K562 (cell line): ENCODE results near the gene VSIG10. TPM values are rescaled to one million over a fixed set of nuclear protein-coding genes. Genes with fewer than 3 reads are reported as not detected.

Experiments used
- ATAC-seq: fragments of 200-7000 bp; cut with Tn5 transposase; 3 replicates; pipeline ENCODE4 v1.9.1; 2020; ENCODE audit warnings: moderate library complexity
- BruUV-seq: library from RNA; stranded (reverse); fragments of 400-500 nt; replicated peaks from 2 replicates; lab custom pipeline; 2021; lab: Mats Ljungman, UMichigan
- CTCF ChIA-PET: fragments of 300-600 bp; formaldehyde crosslinking; extraction: SDS; loops from one replicate; lab custom pipeline; 2021; ENCODE audit warnings: low intra/inter-chr PET ratio; lab: Yijun Ruan, JAX
- POLR2A ChIA-PET: fragments of 300-600, 350-650 bp; sonication (Branson Sonifier 250); formaldehyde crosslinking; extraction: SDS; loops from one replicate; lab custom pipeline; 2021; ENCODE audit warnings: antibody characterized with exemption, inconsistent platforms; lab: Yijun Ruan, JAX
- DNase-seq, 4 experiments: peaks; one replicate each; pipeline versions ENCODE4 v3.0.0 to v3.0.0-alpha.2; 2011 to 2018; ENCODE audit warnings: low spot score in 3 of 4, mixed read lengths in 3 of 4; ENCODE audit errors: extremely low read depth in 1 of 4
- FAIRE-seq: peaks from 2 replicates; lab custom pipeline; 2011; peaks lifted over from hg19 to GRCh38; lab: Jason Lieb, UNC
- H2AFZ ChIP-seq: 2 replicates; pipeline ENCODE4 v1.6.0; 2011; ENCODE audit warnings: low read depth, low read length, control low read depth, inconsistent platforms
- H3K27ac ChIP-seq: fragments of 200-600 bp; 3 replicates; pipeline ENCODE4 v1.8.0; 2011; ENCODE audit warnings: low read depth, mild to moderate bottlenecking, control low read depth, inconsistent platforms, low read length, moderate library complexity, mixed read lengths; ENCODE audit errors: extremely low read depth
- H3K27me3 ChIP-seq, 2 experiments: fragments of 300-600 bp in 1 of 2; 2 replicates in 1 of 2; 3 replicates in 1 of 2; pipeline versions ENCODE4 v1.6.0 to v1.8.0; 2011; ENCODE audit warnings: inconsistent platforms in 2 of 2, low read length in 2 of 2, mild to moderate bottlenecking in 1 of 2, mixed read lengths in 1 of 2, moderate library complexity in 1 of 2; ENCODE audit not compliant: control insufficient read depth in 2 of 2, insufficient read depth in 2 of 2
- H3K36me3 ChIP-seq: fragments of 300-600 bp; 3 replicates; pipeline ENCODE4 v1.8.0; 2011; ENCODE audit warnings: mild to moderate bottlenecking, low read length, inconsistent platforms; ENCODE audit not compliant: control insufficient read depth, insufficient read depth
- H3K4me1 ChIP-seq, 2 experiments: fragments of 200-600 bp in 1 of 2; replicated peaks in 1 of 2; 2 replicates in 1 of 2; 3 replicates in 1 of 2; pipeline versions ENCODE4 v1.5.1 to v1.8.0; 2011; ENCODE audit warnings: inconsistent platforms in 2 of 2, low read length in 2 of 2, mild to moderate bottlenecking in 1 of 2, mixed read lengths in 1 of 2, moderate library complexity in 1 of 2; ENCODE audit not compliant: control insufficient read depth in 2 of 2, insufficient read depth in 2 of 2
- H3K4me2 ChIP-seq: 2 replicates; pipeline ENCODE4 v1.6.1; 2011; ENCODE audit warnings: low read length, control low read depth, inconsistent platforms, mixed read lengths; ENCODE audit not compliant: insufficient read depth
- H3K4me3 ChIP-seq: fragments of 200-600 bp; sonication (generic), shearing (Covaris generic); 2 replicates; pipeline ENCODE4 v1.5.1; 2016; ENCODE audit warnings: control low read depth, inconsistent platforms
- H3K79me2 ChIP-seq: fragments of 200-600 bp; 3 replicates; pipeline ENCODE4 v1.8.0; 2011; ENCODE audit warnings: low read length, inconsistent platforms; ENCODE audit not compliant: control insufficient read depth, insufficient read depth
- H3K9ac ChIP-seq, 2 experiments: 2 replicates each; pipeline versions ENCODE4 v1.6.0 to v1.6.1; 2011; ENCODE audit warnings: low read depth in 2 of 2, low read length in 2 of 2, control low read depth in 1 of 2, inconsistent platforms in 1 of 2, mild to moderate bottlenecking in 1 of 2, mixed read lengths in 1 of 2; ENCODE audit not compliant: insufficient read depth in 1 of 2
- H3K9me1 ChIP-seq: one replicate; pipeline ENCODE4 v1.6.0; 2011; ENCODE audit warnings: inconsistent platforms, mild to moderate bottlenecking, low read length, moderate library complexity; ENCODE audit not compliant: control insufficient read depth, insufficient read depth
- H3K9me3 ChIP-seq: replicated peaks from 2 replicates; pipeline ENCODE4 v1.5.1; 2011; ENCODE audit warnings: low read depth, low read length, inconsistent platforms; ENCODE audit not compliant: control insufficient read depth, insufficient read depth
- H4K20me1 ChIP-seq: replicated peaks from 2 replicates; pipeline ENCODE4 v1.6.1; 2011; ENCODE audit warnings: low read length, inconsistent platforms, mixed read lengths; ENCODE audit not compliant: control insufficient read depth, insufficient read depth
- CTCFL ChIP-seq: IDR thresholded peaks from 2 replicates; pipeline ENCODE4 v1.6.1; 2011; ENCODE audit warnings: borderline replicate concordance, low read depth, mild to moderate bottlenecking, moderate library complexity, low read length; ENCODE audit not compliant: insufficient read depth, poor library complexity, severe bottlenecking
- POLR2A ChIP-seq: fragments of 450-650 bp; conservative IDR thresholded peaks from 2 replicates; pipeline ENCODE4 v1.6.1; 2016
- POLR2AphosphoS2 ChIP-seq: IDR thresholded peaks from 2 replicates; pipeline ENCODE4 v1.6.1; 2012; ENCODE audit warnings: low read length, improper control_type of control experiment
- REST ChIP-seq, 2 experiments: fragments of 450-650 bp; formaldehyde crosslinking in 1 of 2; IDR thresholded peaks; 2 replicates each; pipeline versions ENCODE4 v1.4.0 to v1.6.1; 2014 to 2020; ENCODE audit warnings: mild to moderate bottlenecking in 2 of 2, borderline replicate concordance in 1 of 2, low read depth in 1 of 2
- TEAD1 ChIP-seq, 2 experiments: fragments of 450-650 bp in 1 of 2; sonication (generic) in 1 of 2; formaldehyde crosslinking; IDR thresholded peaks; 2 replicates each; pipeline versions ENCODE4 v1.4.0 to v1.8.0; 2020 to 2022; ENCODE audit warnings: mild to moderate bottlenecking in 2 of 2, missing genetic modification reagents in 1 of 2
- TEAD2 ChIP-seq: fragments of 450-650 bp; IDR thresholded peaks from 2 replicates; pipeline ENCODE4 v1.6.1; 2016; ENCODE audit warnings: missing genetic modification characterization, control low read depth, missing compliant biosample characterization
- WGBS: fragments of 100-300 bp; shearing (Covaris generic); methylation state at CpG from one replicate; pipeline ENCODE4 v1.1.6; 2016; ENCODE audit warnings: low coverage, mixed read lengths; ENCODE audit not compliant: insufficient coverage; ENCODE audit errors: missing lambda C conversion rate; 5-methylcytosine and 5-hydroxymethylcytosine counted together
- in situ Hi-C: fragments of 300-500 bp; cut with MboI; formaldehyde crosslinking; loops from 4 replicates; pipeline ENCODE4 v1.15.0; 2018; ENCODE audit warnings: inconsistent platforms, mixed read lengths
- intact Hi-C: fragments of 100-400 bp; cut with micrococcal nuclease; formaldehyde crosslinking; loops from 2 replicates; pipeline ENCODE4 v1.14.2; 2022
- polyA plus RNA-seq, 8 experiments: library from polyadenylated mRNA; depleted of rRNA in 4 of 8; stranded (reverse) in 5 of 8; unstranded in 3 of 8; fragments of >200 nt; fragmentation: Nextera tagmentation in 2 of 8; fragmentation: Illumina TruSeq in 1 of 8; extraction: Ambion mirVana in 2 of 8; extraction: Trizol in 1 of 8; gene quantifications; 2 replicates each; pipeline versions ENCODE4 v1.2.1 to v1.2.3, GENCODE V29; 2011 to 2014; ENCODE audit warnings: inconsistent platforms in 1 of 8, missing spikeins in 1 of 8
- total RNA-seq, 7 experiments: library from RNA; depleted of rRNA in 6 of 7; stranded (reverse); fragments of >200 nt in 6 of 7; fragmentation: Illumina TruSeq in 2 of 7; extraction: Trizol in 2 of 7; gene quantifications; 2 replicates each; pipeline versions ENCODE4 v1.2.1 to v1.2.3, GENCODE V29; 2011 to 2021; ENCODE audit warnings: low replicate concordance in 1 of 7
- TF ChIP-seq, protein P1 (sequence below), 3 experiments: IDR thresholded peaks in 2 of 3; conservative IDR thresholded peaks in 1 of 3; 2 replicates each; pipeline ENCODE4 v1.5.1; 2011 to 2012; ENCODE audit warnings: low read length in 3 of 3, mild to moderate bottlenecking in 3 of 3, control low read depth in 2 of 3, improper control_type of control experiment in 1 of 3, inconsistent platforms in 1 of 3, low read depth in 1 of 3, mixed read lengths in 1 of 3, moderate library complexity in 1 of 3; ENCODE audit not compliant: insufficient read depth in 2 of 3

VSIG10 gene
- total and polyA plus RNA-seq, 9 of the 15 experiments (the other 6 are each of a cell fraction or from before 2014, with no cell fraction given), result 4.1 to 8.8 (median 4.7) TPM

DNA sequence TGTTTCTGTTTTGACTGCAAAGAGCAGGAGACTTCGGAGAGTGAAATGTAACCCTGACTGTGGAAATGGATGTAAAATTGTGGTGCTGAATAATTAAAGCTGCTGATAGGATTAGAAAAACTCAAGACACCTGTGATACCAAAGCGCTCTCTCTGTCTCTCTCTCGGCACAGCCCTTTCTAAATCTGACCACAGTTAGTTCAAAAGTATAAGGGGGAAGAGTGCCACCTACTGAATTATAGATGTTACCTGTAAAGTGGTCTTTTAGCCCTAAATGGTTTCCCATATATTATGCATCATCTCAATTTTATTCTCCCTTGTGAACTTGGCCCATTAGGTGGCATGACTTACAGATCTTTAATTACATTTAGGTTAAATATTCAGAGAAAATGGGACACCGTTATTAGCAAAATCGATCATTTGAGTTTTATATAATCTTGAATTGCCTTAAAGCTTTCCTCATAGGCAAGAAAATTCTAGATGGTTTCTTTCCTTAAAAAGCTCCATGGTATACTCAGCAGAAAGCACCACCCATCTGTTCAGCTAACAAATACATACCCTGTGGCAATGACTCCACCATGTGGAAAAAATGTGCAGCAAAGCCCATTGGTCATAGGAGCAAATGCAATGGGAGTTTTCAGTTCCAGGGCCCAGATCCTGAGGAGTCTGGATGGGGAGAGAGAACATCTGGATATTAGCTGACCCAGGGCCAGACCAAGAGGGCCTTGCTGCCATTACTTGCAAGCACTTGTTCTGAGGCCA, 69.2 kb downstream of the VSIG10 start:
- H3K27me3 ChIP-seq, result no peaks in the 10 kb centered on the region
- no peaks in the 10 kb centered on the region for H3K9me1 ChIP-seq
- no peak overlapping the region for H2AFZ ChIP-seq
- peak in 2 of 4 experiments; percentile 22 to 29 for DNase-seq
- no peak overlapping the region for H3K4me2 ChIP-seq
- peak; percentile 75 for ATAC-seq
- no TSS peak for BruUV-seq
- intact Hi-C loops (loop anchor here (2.0 kb wide), 1 partner anchor 160 kb away; no protein-coding TSS in a partner anchor), in situ Hi-C loops (no loop called here)
- ChIA-PET POLR2A (interaction anchor here (0.6 to 1.9 kb wide), 5 partner anchors 10 to 1137 kb away, joined by 3 to 7 read pairs (median 5); no protein-coding TSS in a partner anchor), CTCF (interaction anchor here (3.4 kb wide), 1 partner anchor 160 kb away, joined by 23 read pairs; no protein-coding TSS in a partner anchor)
- no peaks in the 10 kb centered on the region for H3K9me3 ChIP-seq
- no peak overlapping the region for H3K27ac ChIP-seq
- peaks cover 95% of the 10 kb centered on the region for H3K36me3 ChIP-seq
- H3K9ac ChIP-seq, result no peak overlapping the region
- H3K4me1 ChIP-seq, result no peaks in the 10 kb centered on the region; a peak in 1 of 5 replicates
- peak; percentile 51 for FAIRE-seq
- H4K20me1 ChIP-seq, result no peaks in the 10 kb centered on the region; the same call in 1 of the 2 replicates
- no peaks in the 10 kb centered on the region for H3K79me2 ChIP-seq
- no peak overlapping the region for H3K4me3 ChIP-seq
- 94% methylated on average over 5 of the region's 5 CpGs for WGBS
- peak; percentile 79 for TF ChIP-seq TEAD2 (tag)
- TF ChIP-seq POLR2A, result 0 out of 2 replicates have a peak, but pooled peaks have one; percentile 1
- peak; percentile 39 for TF ChIP-seq CTCFL
- TF ChIP-seq REST (IDR thresholded peaks at IDR 0.05; ENCODE audit: borderline replicate concordance), result peak; percentile 28; the same call in 1 of the 2 replicates
- TF ChIP-seq REST (CRISPR knock-in tag; IDR thresholded peaks at IDR 0.05; ENCODE audit: low read depth), result no peak
- 0 out of 2 replicates have a peak, but pooled peaks have one; percentile 25 for TF ChIP-seq POLR2AphosphoS2
- TF ChIP-seq, protein P1, sequence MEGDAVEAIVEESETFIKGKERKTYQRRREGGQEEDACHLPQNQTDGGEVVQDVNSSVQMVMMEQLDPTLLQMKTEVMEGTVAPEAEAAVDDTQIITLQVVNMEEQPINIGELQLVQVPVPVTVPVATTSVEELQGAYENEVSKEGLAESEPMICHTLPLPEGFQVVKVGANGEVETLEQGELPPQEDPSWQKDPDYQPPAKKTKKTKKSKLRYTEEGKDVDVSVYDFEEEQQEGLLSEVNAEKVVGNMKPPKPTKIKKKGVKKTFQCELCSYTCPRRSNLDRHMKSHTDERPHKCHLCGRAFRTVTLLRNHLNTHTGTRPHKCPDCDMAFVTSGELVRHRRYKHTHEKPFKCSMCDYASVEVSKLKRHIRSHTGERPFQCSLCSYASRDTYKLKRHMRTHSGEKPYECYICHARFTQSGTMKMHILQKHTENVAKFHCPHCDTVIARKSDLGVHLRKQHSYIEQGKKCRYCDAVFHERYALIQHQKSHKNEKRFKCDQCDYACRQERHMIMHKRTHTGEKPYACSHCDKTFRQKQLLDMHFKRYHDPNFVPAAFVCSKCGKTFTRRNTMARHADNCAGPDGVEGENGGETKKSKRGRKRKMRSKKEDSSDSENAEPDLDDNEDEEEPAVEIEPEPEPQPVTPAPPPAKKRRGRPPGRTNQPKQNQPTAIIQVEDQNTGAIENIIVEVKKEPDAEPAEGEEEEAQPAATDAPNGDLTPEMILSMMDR (IDR thresholded peaks at IDR 0.05 in 2 of 3, conservative IDR thresholded peaks at IDR 0.05 in 1 of 3; ENCODE audit: insufficient read depth in 2 of 3, low read depth in 1 of 3, low read length in 3 of 3), result peak; percentile 35 to 50 (median 44); a peak in 4 of 6 replicates
- peak; percentile 72 to 92; a peak in 3 of 4 replicates for TF ChIP-seq TEAD1 (CRISPR knock-in tag; IDR thresholded peaks at IDR 0.05)
